H1 (cell line): ENCODE measurements around the gene IL2RG. TPM values are rescaled to one million over a fixed set of nuclear protein-coding genes. Genes with fewer than 3 reads are reported as not detected.

Source experiments
- polyA plus RNA-seq, 7 experiments: library from polyadenylated mRNA; depleted of rRNA in 3 of 7; stranded (reverse) in 5 of 7; unstranded in 2 of 7; fragments of >200 nt in 5 of 7; fragments of 200-250 nt in 2 of 7; gene quantifications; 1 replicate in 5 of 7; 2 replicates in 1 of 7; 4 replicates in 1 of 7; pipeline versions ENCODE4 v1.2.1 to v1.2.3, GENCODE V29; 2011 to 2013; ENCODE audit warnings: missing spikeins in 2 of 7, mixed read lengths in 2 of 7
- small RNA-seq: library from polyadenylated mRNA; stranded (forward); fragments of <200 nt; extraction: miRNeasy Mini kit (QIAGEN cat#:217004); gene quantifications from one replicate; pipeline ENCODE3, GENCODE V24; 2013; ENCODE audit not compliant: insufficient read depth
- total RNA-seq: library from RNA; stranded (reverse); fragmentation: NEBNext Ultra II Directional; extraction: Animal tissue kit (Norgen Biotek cat#: 25700); gene quantifications from 2 replicates; pipeline ENCODE4 v1.2.1, GENCODE V29; 2021

The IL2RG gene
- total and polyA plus RNA-seq, 2 of the 8 experiments (the other 6 are each of a cell fraction or from before 2014, with no cell fraction given), result not detected

Small RNA genes within 50 kb of the gene (small RNA-seq; reads per million reads assigned to genes)
- gene CXorf65, result not detected

Other genes with a start within 250 kb of the IL2RG start
- gene TEX11, start 202.9 kb downstream of the IL2RG start, total RNA-seq, result 0.61 and 0.74 TPM in 2 replicates
- gene TEX11, start 202.9 kb downstream of the IL2RG start, polyA plus RNA-seq (2011; rRNA removed), result 0.05 and 0.11 TPM in 2 replicates
- 218 and 222 TPM in 2 replicates for gene SLC7A3, start 180.5 kb downstream of the IL2RG start, total RNA-seq
- gene SLC7A3, start 180.5 kb downstream of the IL2RG start, polyA plus RNA-seq (2011; rRNA removed), result 306 and 471 TPM in 2 replicates
- gene SNX12, start 43.2 kb downstream of the IL2RG start, total RNA-seq, result 74.2 and 81.2 TPM in 2 replicates
- 65.3 and 72.1 TPM in 2 replicates for gene SNX12, start 43.2 kb downstream of the IL2RG start, polyA plus RNA-seq (2011; rRNA removed)
- 54.8 and 57.4 TPM in 2 replicates for gene FOXO4, start 15.7 kb downstream of the IL2RG start, total RNA-seq
- 12.3 and 26.6 TPM in 2 replicates for gene FOXO4, start 15.7 kb downstream of the IL2RG start, polyA plus RNA-seq (2011; rRNA removed)
- gene CXorf65, start 4.8 kb downstream of the IL2RG start, total RNA-seq, result not detected in 2 replicates
- gene CXorf65, start 4.8 kb downstream of the IL2RG start, polyA plus RNA-seq (2011; rRNA removed), result not detected in 2 replicates
- 43.5 and 48.9 TPM in 2 replicates for gene MED12, start 7.0 kb upstream of the IL2RG start, total RNA-seq
- 19.4 and 28.4 TPM in 2 replicates for gene MED12, start 7.0 kb upstream of the IL2RG start, polyA plus RNA-seq (2011; rRNA removed)
- 14.8 and 15.3 TPM in 2 replicates for gene NLGN3, start 33.3 kb upstream of the IL2RG start, total RNA-seq
- 12.0 and 15.0 TPM in 2 replicates for gene NLGN3, start 33.3 kb upstream of the IL2RG start, polyA plus RNA-seq (2011; rRNA removed)
- gene GJB1, start 111.6 kb upstream of the IL2RG start, total RNA-seq, result not detected in 2 replicates
- 0.06 and 0.14 TPM in 2 replicates for gene GJB1, start 111.6 kb upstream of the IL2RG start, polyA plus RNA-seq (2011; rRNA removed)
- gene ZMYM3, start 142.6 kb upstream of the IL2RG start, total RNA-seq, result 82.0 and 86.4 TPM in 2 replicates
- gene ZMYM3, start 142.6 kb upstream of the IL2RG start, polyA plus RNA-seq (2011; rRNA removed), result 56.7 and 79.2 TPM in 2 replicates
- 728 and 778 TPM in 2 replicates for gene NONO, start 172.1 kb upstream of the IL2RG start, total RNA-seq
- gene NONO, start 172.1 kb upstream of the IL2RG start, polyA plus RNA-seq (2011; rRNA removed), result 641 and 784 TPM in 2 replicates
- 5.1 and 5.2 TPM in 2 replicates for gene ITGB1BP2, start 190.2 kb upstream of the IL2RG start, total RNA-seq
- gene ITGB1BP2, start 190.2 kb upstream of the IL2RG start, polyA plus RNA-seq (2011; rRNA removed), result 2.6 and 2.9 TPM in 2 replicates